ENCODE data around the gene SPG11.
A peak's percentile ranks its signal among the peaks of the same experiment; 100 is the strongest.
"Not testable (repeated sequence)": the region's sequence is repeated elsewhere in the genome, so short reads cannot be mapped to it uniquely, and the experiment has no call there.

Gene SPG11

DNA sequence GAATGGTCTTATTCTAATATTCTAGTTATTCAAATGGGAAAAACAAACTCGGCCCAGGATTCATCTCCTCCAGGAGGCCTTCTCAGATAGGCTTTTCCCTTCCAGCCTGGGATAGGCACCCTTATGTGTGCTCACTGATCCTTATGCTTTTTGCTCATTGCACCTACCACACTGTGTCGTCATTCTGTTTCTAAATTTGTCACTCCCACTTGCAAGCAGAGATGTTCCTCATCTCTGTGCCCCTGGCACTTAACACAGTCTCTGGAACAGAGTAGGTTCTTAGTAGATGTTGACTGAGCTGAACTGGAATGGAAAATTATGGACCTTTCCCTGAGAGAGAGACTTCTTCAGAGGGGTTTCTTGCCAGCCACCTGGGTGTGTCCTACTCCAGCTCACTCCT is 18.7 kb upstream of the SPG11 start:
- DNase-seq, result peak in 1 of 5 donors; percentile 40

DNA sequence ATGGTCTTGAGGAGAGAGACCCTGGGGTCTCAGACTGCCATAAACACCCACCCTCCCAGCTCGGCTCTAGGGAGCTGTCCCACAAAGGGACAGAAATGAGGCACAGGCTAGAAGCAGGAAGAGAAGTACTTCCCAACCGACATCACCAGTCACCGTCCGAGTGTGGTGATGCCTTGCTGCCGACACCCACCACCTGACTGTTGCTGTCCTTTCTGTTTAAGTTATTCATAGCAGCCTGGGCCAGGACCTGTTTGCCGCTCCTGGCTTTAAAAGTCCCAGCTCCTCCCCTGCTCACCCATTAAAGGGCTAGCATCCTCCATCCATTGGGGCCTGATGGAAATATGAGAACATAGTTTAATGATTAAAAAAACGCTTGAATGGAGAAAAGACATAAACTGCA is 13.2 kb upstream of the SPG11 start:
- peak in 1 of 5 donors; percentile 67 for DNase-seq

DNA sequence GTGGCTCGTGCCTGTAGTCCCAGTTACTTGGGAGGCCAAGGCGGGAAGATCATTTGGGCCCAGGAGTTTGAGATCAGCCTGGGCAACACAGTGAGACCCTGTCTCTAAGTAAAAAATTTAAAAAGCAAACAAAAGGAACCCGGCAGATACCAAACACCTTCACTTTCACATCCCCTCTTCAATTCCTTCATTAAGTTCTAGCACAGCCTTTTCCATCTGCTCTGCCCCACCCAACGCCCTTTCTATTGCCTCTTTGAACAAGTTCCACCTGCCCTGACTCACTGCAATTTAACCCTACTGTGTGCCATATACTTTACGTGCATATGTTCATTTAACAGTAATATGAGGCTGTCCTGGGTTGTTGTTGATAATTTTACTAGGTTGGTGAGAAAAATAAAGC is 12.4 kb upstream of the SPG11 start:
- DNase-seq, result no peak

DNA sequence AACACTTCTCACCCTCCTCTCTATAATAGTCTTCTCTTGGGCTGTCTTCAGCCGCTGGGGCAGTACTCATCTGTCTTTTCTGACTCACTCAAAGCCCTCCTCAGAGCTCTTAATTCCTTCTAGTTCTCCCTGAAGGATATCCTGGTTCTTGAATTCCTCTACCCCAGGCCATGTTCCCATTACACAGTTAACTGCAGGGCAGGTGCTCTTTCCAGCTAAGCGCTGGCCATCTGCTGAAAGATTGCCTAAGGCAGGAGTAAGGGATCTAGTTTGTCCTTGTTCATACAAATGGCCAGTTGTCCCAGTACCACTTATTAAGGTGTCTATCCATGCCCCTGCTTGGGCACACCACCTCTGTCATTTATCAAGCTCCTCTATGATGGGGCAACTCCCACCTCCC is 10.2 kb upstream of the SPG11 start:
- DNase-seq, result no peak

DNA sequence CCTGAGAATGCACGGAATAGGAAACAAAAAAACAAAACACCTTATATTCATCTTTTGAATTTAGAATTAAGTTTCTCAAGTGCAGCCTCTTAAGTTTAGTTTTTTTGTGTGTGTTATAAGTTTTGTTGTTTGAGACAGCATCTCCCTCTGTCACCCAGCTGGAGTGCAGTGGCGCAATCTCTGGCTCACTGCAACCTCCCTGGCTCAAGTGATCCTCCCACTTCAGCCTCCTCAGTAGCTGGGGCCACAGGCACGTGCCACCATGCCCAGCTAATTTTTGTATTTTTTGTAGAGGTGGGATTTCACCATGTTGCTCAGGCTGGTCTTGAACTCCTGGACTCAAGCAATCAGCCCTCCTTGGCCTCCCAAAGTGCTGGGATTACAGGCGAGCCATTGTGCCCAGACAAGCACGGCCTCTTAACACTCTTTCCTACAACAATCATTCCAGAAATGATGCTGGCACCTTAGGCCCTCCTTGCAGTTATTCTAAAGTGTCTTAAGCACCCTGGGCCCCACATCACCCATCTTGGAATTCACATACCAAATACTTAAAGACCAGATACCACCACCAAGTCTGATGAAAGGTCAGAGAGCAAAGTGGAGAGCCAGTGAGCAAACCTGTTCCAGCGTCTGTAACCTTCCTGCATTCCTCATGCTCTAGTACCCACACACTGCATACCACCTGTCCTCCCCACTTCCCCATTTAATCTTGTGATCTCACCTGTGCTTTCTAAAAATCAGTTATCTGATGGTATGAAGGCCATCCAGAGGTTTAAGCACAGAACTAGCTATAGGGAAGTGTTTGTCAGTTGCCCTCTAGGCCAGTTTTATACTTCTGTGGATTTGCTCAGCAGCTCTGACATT is 6.9 kb upstream of the SPG11 start:
- no peak for DNase-seq

DNA sequence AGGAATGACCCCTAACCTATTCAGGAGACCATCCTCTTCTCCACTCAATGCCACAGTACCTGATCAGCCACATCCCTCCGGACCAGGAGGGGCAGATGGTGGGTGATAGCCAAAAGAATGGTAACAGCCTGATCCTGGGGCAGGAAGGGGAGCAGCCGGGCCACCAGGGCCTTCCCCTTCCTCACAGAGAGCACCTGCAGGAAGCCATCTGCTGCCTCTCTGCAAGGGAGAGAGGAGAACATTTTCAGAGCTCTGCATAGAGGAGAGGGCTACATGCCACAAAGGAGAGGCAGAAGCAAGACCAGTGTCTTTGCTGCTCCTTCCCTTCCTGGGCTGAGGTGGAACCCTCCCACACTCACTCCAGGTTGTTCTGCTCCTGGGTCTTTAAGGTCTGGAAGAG is 5.5 kb upstream of the SPG11 start:
- no peak for DNase-seq

DNA sequence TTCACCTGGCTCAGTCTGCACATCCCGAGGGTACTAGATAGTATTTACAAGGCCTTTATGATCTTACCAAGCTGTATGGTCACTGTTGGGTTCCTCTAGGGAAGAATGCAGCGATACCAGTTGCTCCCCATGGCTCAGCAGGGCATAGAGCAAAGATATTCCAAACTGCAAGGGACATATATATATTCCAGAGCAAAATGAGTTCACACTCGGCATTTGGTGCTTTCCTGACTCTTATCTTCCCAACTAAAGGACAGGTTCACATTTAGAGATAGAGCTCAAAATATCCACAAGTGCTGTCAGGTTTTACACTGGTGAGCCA is 3.5 kb upstream of the SPG11 start:
- no peak for DNase-seq

DNA sequence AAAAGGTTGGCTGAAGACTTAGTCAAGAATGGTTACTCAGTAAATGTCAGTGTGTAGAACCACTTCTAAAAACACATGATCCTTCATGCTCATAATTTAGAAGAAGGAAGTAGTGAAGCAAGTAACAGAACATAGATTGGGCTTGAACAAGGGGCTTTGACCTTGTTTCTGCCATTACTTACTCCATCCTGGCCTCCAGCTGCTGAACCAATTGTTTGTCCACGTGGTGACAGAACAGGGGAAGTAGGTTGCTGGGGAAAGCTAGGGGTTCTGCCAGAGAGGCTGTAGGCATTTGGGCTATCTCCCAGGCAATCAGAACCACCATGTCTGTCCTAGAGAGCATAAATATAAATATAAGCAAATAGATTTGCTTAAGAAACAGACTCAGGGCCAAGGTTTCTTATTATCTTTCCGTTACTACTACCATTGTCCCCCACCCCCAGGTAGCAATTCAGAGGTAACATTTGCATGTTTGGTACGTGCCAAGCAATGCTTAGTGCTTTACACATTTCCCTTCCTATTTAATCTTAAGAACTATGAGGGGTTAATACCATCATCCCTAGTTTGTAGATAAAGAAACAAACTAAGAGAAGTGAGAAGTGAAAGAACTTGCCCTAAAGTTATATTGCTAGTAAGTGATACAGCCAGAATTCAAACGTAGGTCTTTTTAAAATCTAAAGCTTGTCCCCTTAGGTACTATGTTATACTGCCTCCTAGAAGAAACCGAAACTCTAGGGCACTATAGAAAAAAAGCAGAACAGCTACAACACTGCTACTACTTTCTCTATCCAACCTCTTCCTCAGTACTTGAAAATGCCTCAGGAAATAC is 3.0 kb upstream of the SPG11 start:
- peak in 1 of 5 donors; percentile 44 for DNase-seq

DNA sequence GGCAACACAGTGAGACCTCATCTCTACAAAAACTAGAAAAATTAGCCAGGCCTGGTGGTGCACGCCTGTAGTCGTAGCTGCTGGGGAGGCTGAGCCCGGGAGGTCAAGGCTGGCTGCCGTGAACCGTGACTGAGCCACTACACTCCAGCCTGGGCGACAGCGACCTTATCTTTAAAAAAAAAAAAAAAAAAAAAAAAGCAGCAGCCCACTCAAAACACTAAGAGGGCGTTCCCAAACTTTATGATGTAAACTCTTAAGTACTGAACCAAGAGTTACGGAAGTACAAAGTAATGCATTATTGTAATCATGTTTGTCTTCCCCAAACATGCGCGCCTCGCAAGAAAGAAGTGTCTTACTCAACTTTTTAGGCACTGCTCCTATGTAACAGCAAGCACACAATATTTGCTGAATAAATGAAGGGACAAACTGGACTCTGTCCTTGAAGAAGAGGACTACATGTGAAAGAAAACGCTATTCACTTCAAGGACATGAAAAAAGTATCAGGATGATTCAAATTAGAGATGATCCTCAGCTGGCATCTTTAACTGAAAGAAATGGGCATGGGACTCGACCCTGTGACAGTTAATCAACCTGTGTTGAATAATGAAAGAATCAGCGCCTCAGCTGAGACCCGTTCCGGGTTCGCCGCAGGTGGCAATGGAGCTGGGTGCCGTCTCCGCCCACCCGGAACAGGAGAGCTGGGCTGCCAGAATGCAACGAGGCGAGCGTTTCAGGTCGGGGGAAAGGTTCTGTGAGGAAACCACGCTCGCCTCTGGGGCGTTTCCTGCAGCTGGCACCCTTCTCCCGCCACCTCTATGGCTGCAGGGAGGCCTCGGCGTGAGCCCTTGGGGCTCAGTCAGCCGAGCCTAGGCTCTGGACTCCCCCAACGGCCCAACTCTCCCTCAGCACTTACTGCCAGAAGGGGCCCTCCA is 718 bp downstream of the SPG11 start:
- DNase-seq, result peak; percentile 71 to 93 (median 83)

DNA sequence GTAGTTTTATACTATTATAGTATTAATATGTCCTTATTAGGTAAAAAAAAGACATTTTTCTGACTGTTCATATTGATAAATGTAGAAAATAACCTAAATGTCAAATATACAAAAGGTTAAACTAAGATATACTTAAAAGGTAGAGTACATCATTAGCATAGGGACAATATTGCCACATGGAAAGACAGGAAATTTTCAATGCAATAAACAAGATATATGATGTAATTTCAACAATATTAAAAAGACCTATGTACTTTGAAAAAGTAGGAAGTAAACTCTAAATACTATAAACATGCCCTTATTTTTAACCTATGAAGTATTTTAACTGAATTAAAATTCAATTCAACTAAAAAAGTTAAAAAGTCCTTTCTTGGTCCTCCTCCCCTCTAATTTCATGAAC is 1.9 kb downstream of the SPG11 start:
- no peak for DNase-seq

DNA sequence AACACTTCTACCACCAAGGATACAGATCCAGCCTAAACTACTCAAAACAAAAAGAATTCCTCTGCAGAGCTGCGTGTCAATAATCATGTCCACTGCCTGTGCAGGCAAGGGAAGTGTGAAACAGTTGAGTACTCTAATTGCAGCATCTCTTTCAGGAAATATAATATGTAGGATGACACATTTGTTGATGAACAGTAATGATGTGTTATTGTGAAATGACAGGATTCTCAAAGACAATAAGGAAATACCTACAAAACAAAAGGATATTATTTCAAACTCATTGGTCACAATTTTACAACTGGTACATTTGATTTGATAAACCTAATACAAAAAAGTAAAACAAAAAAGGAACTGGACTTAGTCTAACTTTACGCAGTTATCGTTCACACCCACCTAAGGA is 4.4 kb downstream of the SPG11 start:
- DNase-seq, result no peak

DNA sequence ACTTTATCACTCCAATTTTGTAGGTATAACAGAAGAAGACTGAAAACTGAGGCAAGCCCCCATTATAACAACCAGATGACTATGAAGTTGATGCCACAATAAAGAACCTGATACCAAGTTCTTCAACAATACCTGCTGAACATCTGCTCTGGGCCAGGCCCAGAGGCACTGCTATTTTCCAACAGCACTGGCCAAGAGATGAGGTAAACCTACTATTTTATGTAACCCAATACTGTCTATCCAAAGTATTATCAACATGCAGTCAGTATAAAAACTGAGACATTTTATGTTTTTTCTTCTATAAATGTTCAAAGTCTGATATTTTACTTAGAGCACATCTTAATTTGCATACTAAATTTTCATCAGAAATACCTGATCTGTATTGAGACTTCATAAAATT is 6.1 kb downstream of the SPG11 start:
- no peak for DNase-seq

DNA sequence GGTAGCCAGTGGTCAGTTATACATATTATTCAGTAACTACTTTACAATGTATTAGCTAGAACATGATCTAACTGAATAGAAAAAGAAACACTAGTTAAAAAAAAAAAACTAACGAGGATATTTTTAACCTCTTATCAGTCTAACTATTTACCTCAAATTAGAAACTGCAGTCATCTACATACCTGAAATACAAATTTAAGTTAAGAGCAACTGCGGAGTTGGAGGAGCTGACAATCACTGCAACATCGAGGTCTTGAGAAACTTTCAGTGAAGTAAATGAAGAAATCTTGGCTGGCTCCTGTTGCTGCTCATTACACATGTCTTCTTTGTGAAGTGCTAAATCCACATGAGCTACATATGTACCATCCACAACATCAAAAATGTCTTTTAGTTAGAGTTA is 6.5 kb downstream of the SPG11 start:
- DNase-seq, result no peak

DNA sequence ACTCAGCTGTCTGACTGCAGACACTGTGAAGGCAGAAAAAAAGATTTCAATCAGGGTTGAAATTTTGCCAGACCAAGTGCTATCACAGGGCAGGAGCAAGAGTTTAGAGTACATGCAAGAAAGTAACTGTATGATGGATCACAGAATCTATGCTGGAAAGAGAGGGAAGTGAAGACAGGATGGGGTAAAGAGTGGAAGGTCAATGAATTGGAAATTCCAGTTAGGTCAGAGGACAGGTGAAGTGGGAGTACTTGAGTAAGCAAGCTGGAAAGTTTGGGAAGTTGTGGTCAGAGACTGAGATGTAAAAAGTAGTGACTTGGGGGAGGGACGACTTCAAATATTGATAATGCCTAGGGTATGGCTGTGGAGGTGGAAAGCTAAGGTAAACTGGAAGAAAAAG is 7.2 kb downstream of the SPG11 start:
- DNase-seq, result no peak

DNA sequence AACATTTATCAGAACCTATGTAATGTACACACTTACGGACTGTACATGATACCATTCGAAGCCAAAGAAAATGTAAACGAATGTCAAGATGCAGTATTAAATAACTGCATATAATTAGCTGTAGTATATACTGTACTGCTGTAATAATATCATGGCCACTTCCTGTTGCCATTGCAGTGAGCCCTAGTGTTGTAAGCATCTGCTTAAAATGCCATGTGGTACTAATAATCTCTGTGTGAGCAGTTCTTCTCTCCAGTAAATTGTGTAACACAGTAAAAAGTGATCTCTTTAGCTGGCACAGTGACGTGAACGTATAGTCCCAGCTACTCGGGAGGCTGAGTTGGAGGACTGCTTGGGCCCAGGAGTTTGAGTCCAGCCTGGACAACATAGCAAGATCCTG is 8.6 kb downstream of the SPG11 start:
- no peak for DNase-seq

DNA sequence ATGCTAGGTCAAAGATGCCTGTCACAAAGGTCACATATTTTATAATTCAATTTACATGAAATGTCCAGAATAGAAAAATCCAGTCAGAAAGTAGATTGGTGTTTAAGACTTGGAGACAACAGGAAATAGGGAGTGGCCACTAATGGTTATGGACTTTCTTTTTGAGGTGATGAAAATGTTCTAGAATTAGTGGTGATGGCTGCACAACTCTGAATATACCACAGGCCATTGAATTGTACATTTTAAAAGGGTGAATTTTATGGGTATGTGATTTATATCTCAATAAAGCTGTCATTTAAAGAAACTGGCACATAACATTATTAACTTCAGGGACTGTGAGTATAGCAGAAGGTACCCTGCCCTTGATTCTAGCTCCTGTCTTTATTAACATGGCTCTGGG is 15.8 kb downstream of the SPG11 start:
- DNase-seq, result no peak

DNA sequence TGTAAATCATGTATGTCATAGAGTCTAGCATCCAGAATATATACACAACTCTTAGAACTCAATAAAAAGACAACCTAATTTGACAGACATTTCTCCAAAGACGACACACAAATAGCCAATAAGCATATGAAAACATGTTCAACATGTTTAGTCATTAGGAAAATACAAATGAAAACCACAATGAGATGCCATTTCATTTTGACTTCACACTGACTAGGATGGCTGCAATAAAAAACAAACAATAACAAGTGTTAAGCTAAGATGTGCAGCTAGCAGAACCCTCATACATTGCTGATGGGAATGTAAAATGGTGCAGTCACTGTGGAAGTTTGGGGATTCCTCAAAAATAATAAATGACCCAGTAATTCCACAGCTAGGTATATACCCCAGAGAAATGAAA is 16.4 kb downstream of the SPG11 start:
- no peak for DNase-seq

DNA sequence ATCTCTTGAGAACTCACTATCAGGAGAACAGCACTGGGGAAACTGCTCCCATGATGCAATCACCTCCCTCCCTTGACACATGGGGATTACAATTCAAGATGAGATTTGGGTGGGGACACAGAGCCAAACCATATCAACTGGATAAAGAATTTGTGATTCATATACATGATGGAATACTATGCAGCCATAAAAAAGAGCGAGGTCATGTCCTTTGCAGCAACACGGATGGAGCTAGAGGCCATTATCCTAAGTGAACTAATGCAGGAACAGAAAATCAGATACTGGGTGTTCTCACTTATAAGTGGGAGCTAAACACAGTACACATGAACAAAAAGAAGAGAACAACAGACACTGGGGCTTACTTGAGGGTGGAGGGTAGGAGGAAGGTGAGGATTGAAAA is 17.0 kb downstream of the SPG11 start:
- no peak for DNase-seq

DNA sequence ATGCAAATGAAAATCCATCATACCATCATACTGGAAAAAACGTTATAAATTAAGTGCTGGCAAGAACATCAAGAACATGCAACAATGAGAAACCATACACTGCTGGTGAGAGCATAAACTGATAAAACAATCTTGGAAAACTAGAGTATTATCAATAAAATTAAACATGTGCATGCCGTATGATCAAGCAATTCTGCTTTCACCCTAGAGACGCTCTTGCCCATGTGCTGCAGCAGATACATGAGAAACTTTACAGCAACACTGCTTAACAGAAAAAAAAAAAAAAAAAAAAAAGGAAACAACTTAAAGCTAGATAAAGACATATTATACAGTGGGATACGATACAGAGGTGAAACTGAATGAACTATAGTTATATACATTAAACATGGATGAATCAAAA is 21.8 kb downstream of the SPG11 start:
- no peak for DNase-seq

DNA sequence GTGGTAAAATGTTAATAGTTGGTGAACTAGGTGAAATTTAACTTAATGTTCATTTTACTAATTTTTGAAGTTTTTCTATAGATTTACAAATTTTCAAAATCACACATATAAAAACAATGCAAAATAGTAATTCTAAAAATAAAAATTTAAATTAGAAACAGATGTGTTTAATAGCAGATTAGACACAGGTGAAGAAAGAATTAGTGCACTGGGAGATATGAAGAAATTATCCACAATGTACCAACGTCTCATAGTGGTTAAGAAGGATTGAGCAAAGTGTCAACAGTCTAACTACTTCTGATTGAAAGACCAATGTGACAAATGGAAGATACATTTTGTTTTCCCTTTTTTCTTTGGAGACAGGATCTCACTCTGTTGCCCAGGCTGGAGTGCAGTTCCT is 26.5 kb downstream of the SPG11 start:
- no peak for DNase-seq

DNA sequence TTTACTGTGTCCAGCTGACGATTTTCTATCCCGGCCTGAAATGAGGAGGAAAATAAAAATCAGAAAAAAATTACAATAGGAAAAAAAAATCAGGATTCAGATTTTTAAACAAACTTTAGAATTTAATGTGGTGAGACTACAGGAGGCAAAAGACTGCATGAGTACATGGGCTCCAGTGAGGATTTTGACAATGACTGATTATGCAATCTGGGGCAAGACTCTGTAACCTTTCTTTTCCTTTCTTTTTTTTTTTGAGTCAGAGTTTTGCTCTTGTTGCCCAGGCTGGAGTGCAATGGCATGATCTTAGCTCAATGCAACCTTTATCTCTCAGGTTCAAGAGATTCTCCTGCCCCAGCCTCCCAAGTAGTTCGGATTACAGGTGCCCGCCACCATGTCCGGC is 29.9 kb downstream of the SPG11 start:
- peak in 1 of 5 donors; percentile 66 for DNase-seq

DNA sequence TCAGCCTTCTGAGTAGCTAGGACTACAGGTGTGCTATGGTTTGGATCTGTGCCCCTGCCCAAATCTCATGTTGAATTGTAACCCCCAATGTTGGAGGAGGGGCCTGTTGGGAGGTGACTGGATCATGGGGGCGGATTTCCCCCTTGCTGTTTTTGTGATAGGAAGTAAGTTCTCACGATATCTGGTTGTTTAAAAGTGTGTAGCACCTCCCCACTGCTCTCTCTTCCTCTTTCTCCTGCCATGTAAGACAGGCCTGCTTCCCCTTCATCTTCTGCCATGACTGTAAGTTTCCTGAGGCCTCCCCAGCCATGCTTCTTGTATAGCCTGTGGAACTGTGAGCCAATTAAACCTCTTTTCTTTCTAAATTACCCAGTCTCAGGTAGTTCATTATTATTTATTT is 38.2 kb downstream of the SPG11 start:
- not testable (repeated sequence) for DNase-seq

DNA sequence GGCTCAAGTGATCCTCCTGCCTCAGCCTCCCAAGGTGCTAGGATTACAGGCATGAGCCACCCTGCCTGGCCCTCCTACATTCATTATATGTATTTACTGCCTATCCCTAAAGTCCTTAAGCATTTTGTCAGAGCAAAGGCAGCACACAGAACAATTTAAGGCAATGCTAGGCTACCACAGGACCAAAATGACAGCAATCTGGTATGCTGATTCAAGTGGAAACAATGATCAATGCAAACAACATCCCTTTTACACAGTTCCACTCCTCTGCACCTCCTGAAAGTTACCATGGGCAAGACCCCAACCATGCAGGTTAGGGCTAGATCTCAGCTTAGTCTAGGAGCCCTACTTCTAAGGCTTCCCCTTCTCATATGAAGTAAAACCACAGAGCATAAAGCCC is 40.3 kb downstream of the SPG11 start:
- DNase-seq, result no peak

Measured in T-helper 1 cell (primary cell).